ENCODE results near the gene PRPF19. TPM values are rescaled to one million over a fixed set of nuclear protein-coding genes. Genes with fewer than 3 reads are reported as not detected.

Gene PRPF19
- total and polyA plus RNA-seq, 2 donors (not counting 1 experiment from before 2014, with no cell fraction given): 32.6 to 37.7 TPM

DNA sequence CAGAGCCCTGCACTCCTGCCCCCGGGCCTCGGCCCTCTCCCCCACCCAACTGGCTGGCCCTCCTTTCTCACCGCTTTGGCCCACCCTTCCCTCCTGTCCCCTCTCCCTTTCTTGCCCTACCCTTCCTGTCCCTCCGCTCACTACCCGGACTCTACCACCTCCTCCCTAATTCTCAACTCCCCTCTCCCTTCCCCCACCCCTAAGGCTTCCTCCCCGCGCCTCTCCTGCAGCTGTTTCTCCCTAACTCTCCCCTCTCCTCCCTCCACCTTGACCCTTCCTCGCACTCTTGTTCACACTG is 45.2 kb upstream of the PRPF19 start:
- Histone ChIP-seq H3K9ac (ENCODE audit: insufficient read depth, low read length) (peak overlapping the region; percentile 59), H4K20me1 (ENCODE audit: control insufficient read depth, extremely low read depth, insufficient read depth, low read length) (no peaks in the 10 kb centered on the region), H3K36me3 (ENCODE audit: control insufficient read depth, insufficient read depth, low read length) (no peaks in the 10 kb centered on the region), H3K4me1 (ENCODE audit: control insufficient read depth, extremely low read depth, insufficient read depth, low read length) (peaks cover 2% of the 10 kb centered on the region), H3K79me2 (ENCODE audit: control insufficient read depth, insufficient read depth, low read length) (no peaks in the 10 kb centered on the region), H3K27ac (ENCODE audit: insufficient read depth, low read length) (peak overlapping the region; percentile 60), H3K4me2 (ENCODE audit: extremely low read depth, insufficient read depth, low read length) (peak overlapping the region; percentile 82), H3K9me3 (ENCODE audit: control insufficient read depth, insufficient read depth, low read depth, low read length) (no peaks in the 10 kb centered on the region), H2AFZ (ENCODE audit: low read length) (peak overlapping the region; percentile 83), H3K27me3 (ENCODE audit: control insufficient read depth, insufficient read depth, low read length) (no peaks in the 10 kb centered on the region), H3K4me3 (replicated peaks in 1 of 4; ENCODE audit: control extremely low read depth in 1 of 4, insufficient read depth in 1 of 4, low read depth in 3 of 4, low read length in 4 of 4) (peak overlapping the region; percentile 49 to 59 (median 56))
- TF ChIP-seq, protein P1, sequence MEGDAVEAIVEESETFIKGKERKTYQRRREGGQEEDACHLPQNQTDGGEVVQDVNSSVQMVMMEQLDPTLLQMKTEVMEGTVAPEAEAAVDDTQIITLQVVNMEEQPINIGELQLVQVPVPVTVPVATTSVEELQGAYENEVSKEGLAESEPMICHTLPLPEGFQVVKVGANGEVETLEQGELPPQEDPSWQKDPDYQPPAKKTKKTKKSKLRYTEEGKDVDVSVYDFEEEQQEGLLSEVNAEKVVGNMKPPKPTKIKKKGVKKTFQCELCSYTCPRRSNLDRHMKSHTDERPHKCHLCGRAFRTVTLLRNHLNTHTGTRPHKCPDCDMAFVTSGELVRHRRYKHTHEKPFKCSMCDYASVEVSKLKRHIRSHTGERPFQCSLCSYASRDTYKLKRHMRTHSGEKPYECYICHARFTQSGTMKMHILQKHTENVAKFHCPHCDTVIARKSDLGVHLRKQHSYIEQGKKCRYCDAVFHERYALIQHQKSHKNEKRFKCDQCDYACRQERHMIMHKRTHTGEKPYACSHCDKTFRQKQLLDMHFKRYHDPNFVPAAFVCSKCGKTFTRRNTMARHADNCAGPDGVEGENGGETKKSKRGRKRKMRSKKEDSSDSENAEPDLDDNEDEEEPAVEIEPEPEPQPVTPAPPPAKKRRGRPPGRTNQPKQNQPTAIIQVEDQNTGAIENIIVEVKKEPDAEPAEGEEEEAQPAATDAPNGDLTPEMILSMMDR (conservative IDR thresholded peaks at IDR 0.05 in 1 of 2, IDR thresholded peaks at IDR 0.05 in 1 of 2; ENCODE audit: low read depth in 1 of 2, low read length in 2 of 2): no peak
- TF ChIP-seq EZH2 (IDR thresholded peaks at IDR 0.05; ENCODE audit: low read length, missing control alignments): no peak
- DNase-seq (ENCODE audit: low read depth in 2 of 2): no peak

DNA sequence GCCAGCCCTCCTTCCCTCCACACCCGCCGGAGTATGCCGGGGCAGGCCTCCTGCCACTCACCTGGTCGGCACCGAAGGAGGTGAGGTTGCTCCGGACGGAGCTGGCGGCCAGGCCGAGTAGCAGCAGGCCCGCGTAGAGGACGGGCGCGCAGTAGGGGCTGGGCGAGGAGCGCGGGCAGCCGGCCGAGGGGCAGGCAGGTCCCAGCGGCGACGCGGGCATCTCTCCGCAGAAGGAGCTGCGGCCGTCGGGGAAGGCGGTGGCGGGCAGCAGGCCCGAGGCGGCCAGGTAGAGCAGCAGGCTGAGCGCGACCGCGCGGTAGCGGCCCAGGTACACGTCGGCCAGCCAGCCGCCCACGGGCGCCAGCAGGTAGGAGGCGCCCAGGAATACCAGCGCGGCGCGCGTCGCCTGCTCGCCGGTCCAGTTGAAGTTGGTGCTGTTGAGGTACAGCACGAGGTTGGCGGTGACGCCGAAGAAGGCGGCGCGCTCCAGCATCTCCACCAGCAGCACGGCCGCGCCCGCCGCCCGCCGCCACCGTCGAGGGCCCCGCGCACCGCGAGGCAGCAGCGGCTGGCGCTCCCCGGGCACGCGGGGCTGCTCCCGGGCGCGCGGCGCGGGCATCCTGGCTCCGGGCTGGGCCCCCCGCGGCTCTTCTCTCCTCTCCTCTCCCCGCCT is 44.7 kb upstream of the PRPF19 start:
- TF ChIP-seq, protein P1 (conservative IDR thresholded peaks at IDR 0.05 in 1 of 2, IDR thresholded peaks at IDR 0.05 in 1 of 2; ENCODE audit: low read depth in 1 of 2, low read length in 2 of 2): no peak
- TF ChIP-seq EZH2 (IDR thresholded peaks at IDR 0.05; ENCODE audit: low read length, missing control alignments): no peak
- Histone ChIP-seq H3K36me3 (ENCODE audit: control insufficient read depth, insufficient read depth, low read length) (no peaks in the 10 kb centered on the region), H3K27me3 (ENCODE audit: control insufficient read depth, insufficient read depth, low read length) (no peaks in the 10 kb centered on the region), H3K4me2 (ENCODE audit: extremely low read depth, insufficient read depth, low read length) (peak overlapping the region; percentile 82), H3K4me3 (replicated peaks in 1 of 4; ENCODE audit: control extremely low read depth in 1 of 4, insufficient read depth in 1 of 4, low read depth in 3 of 4, low read length in 4 of 4) (peak overlapping the region in 2 of 4 experiments; percentile 10 to 59), H3K79me2 (ENCODE audit: control insufficient read depth, insufficient read depth, low read length) (no peaks in the 10 kb centered on the region), H3K4me1 (ENCODE audit: control insufficient read depth, extremely low read depth, insufficient read depth, low read length) (peaks cover 2% of the 10 kb centered on the region), H3K9ac (ENCODE audit: insufficient read depth, low read length) (no peak overlapping the region), H2AFZ (ENCODE audit: low read length) (peak overlapping the region; percentile 83), H4K20me1 (ENCODE audit: control insufficient read depth, extremely low read depth, insufficient read depth, low read length) (no peaks in the 10 kb centered on the region), H3K27ac (ENCODE audit: insufficient read depth, low read length) (no peak overlapping the region), H3K9me3 (ENCODE audit: control insufficient read depth, insufficient read depth, low read depth, low read length) (no peaks in the 10 kb centered on the region)
- DNase-seq (ENCODE audit: low read depth in 2 of 2): peak in 1 of 2 donors; percentile 14

DNA sequence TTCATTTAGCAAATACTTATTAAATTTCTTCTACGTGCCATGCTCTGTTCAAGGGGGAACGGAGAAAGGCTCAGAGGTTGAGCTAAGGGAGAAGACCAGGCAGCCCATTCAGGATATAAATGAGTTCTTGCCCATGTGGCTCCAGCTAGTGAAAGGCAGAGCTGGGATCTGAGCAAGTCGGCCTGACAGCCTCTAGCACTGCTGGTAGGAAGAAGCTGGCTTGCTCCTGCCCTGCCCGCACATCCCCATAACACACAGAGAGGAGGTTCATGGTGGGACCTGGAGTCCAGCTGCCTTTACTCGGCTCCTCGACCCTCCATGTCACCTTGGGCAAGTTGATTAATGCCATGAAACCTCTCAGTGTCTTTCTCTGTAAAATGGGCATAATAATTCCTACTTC is 43.6 kb upstream of the PRPF19 start:
- H3K9me3 ChIP-seq (ENCODE audit: control insufficient read depth, insufficient read depth, low read depth, low read length): no peaks in the 10 kb centered on the region
- no peak overlapping the region for H3K27ac ChIP-seq (ENCODE audit: insufficient read depth, low read length)
- no peak overlapping the region for H3K9ac ChIP-seq (ENCODE audit: insufficient read depth, low read length)
- DNase-seq (ENCODE audit: low read depth in 2 of 2): no peak
- H4K20me1 ChIP-seq (ENCODE audit: control insufficient read depth, extremely low read depth, insufficient read depth, low read length): no peaks in the 10 kb centered on the region
- no peaks in the 10 kb centered on the region for H3K27me3 ChIP-seq (ENCODE audit: control insufficient read depth, insufficient read depth, low read length)
- H3K79me2 ChIP-seq (ENCODE audit: control insufficient read depth, insufficient read depth, low read length): no peaks in the 10 kb centered on the region
- TF ChIP-seq, protein P1 (conservative IDR thresholded peaks at IDR 0.05 in 1 of 2, IDR thresholded peaks at IDR 0.05 in 1 of 2; ENCODE audit: low read depth in 1 of 2, low read length in 2 of 2): no peak
- TF ChIP-seq EZH2 (IDR thresholded peaks at IDR 0.05; ENCODE audit: low read length, missing control alignments): no peak
- no peaks in the 10 kb centered on the region for H3K36me3 ChIP-seq (ENCODE audit: control insufficient read depth, insufficient read depth, low read length)
- no peak overlapping the region for H3K4me2 ChIP-seq (ENCODE audit: extremely low read depth, insufficient read depth, low read length)
- H3K4me1 ChIP-seq (ENCODE audit: control insufficient read depth, extremely low read depth, insufficient read depth, low read length): peaks cover 2% of the 10 kb centered on the region
- H2AFZ ChIP-seq (ENCODE audit: low read length): no peak overlapping the region
- peak overlapping the region in 1 of 4 experiments; percentile 59 for H3K4me3 ChIP-seq (replicated peaks in 1 of 4; ENCODE audit: control extremely low read depth in 1 of 4, insufficient read depth in 1 of 4, low read depth in 3 of 4, low read length in 4 of 4)

Data from fibroblast of lung (primary cell).